Superior temporal gyrus (tissue), 1 donor: Measurements from ENCODE around the gene EFCAB6.
A peak's percentile ranks its signal among the peaks of the same experiment; 100 is the strongest.

Experiments used
- DNase-seq: peaks from one replicate; pipeline ENCODE4 v3.0.0-alpha.2; 2016; ENCODE audit errors: extremely low spot score

Gene EFCAB6

DNA sequence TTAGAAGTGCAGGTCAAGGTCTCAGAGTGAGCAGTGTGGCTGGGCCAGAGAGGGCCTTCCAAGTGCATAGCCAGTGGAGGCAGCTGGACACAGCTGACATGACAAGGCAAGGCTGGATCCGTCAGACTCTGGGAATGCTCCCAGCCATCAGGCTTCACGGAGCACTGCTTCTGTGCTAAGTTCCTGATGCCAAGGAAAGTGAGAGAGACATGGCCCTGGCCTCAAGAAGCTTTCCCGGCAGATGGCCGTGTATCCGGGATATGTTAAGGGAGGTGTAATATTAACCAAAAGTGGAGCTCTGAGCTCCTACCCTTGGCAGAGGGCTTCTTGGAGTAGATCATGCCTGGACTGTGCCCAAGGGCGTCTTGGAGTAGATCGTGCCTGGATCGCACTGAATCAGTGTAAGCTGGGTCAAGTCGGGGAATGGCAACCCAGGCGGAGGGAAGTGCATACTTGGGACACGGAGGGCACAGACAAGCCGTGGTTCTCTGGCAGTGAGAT lies 7.4 kb upstream of the EFCAB6 start:
- no peak for DNase-seq

DNA sequence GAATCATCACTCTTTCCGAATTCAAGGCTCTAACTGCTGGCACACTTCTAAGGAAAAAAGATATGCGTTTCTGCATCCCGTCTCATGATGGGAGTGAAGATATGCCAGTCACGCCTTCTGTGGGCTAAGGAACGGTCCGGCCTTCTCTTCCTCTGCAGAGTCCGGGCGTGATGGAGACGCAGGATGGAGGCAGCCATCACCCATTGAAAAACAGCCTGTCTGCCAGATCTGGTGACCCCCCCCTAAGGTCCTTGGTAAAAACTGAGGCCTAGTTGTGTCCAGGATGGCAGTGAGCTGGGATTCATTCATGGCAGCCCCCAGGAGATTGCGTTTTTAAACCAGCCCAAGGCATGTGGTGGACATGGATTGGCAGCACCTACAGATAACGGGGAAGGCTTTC lies 6.9 kb upstream of the EFCAB6 start:
- no peak for DNase-seq

DNA sequence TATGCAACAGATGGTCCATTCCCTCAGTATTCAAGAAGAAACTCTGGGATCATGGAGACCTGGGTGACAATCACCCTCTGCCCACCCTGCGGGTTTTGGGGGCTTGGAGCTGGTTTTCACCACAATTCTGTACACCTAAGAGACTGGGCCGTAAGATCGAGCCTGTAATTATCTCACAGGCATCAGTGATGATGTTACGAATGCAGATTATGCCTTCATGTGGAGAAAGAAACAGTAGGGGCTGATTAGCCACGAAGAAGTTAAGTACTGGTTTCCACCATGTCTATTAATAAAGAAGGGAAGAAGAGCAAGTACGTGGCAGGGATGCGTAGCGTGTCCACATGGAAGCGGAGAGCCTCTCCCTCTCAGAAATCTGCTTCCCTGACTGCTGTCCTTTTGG lies 5.3 kb upstream of the EFCAB6 start:
- no peak for DNase-seq

DNA sequence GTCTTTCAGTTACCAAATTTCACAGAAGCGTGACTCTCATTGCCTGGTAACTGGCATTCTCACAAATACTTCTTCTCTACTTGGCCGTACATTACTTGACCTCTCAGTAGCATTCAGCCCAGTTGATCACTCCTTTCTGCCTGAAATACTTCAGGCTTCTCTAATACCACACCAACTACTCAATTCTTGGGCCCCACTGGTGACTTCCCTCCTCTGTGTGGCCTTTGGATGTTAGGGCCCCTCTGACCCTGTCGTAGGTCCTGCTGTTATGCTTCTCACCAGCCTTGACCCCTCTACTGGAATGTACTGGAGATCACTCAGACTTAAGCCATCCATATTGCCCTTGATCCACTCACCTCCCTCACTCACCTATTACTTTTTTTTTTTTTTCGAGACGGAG lies 2.2 kb upstream of the EFCAB6 start:
- DNase-seq, result no peak

DNA sequence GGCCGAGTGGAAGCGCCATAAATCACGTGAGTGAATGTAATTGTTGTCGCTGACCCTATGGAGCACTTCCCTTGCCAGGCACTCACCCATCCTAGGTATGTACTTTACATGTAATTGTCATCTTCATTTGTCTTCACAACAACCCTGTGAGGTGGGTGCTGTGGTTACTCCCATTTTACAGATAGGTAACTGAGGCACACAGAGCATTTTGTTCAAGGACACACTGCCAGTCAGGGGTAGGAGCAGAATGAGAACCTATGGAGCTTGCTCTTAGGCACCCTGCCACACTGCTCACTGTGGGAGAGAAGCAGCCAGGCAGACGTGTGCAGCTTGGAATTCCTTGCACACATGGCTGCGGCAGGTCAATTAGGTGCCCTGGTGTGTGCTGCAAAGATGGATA lies 785 bp upstream of the EFCAB6 start:
- DNase-seq, result no peak

DNA sequence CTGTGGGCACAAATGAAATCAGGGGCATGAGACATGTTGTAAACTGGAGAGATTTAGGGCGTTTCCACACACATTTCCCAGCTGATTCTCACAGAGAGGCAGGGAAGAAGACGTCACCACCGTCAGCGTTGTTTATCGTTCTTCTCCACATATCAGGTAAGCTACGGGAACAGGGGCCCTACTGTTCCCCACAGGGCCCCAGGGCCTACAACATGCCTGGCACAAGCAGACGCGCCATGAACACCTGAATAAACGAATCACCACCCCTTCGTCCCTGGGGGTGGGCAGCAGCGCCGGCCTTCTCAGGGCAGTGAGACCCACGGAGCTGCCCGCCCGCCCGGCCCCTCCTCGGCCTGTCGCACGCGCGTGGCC lies 342 bp downstream of the EFCAB6 start:
- peak; percentile 44 for DNase-seq

DNA sequence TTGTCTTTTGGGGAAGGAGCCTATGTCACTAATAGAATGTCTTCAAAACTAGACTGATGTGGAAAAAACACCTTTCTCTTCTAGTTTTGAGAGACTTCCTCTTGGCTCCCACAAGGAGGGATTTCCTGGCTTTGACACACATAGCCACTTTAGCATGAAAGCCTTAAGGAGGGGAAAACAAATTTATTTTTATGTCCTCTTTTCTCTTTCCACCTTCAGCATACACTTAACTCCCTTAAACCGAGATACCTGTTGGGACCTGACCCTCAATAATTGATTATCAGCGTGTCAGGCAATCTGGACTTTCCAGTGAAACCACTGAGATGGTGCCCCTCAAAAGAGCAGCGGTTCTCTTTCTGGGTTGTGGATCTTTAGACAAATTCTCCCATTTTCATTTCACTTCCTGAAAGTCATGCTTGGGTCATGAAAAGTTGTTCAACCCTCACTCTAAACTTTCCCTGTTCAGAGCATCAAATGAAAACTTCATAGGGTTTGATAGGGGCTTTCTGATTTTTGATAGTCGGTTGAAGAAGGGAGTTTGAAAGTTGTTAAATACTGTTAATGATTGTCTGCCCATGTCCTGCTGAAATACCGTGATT lies 9.1 kb downstream of the EFCAB6 start:
- no peak for DNase-seq

DNA sequence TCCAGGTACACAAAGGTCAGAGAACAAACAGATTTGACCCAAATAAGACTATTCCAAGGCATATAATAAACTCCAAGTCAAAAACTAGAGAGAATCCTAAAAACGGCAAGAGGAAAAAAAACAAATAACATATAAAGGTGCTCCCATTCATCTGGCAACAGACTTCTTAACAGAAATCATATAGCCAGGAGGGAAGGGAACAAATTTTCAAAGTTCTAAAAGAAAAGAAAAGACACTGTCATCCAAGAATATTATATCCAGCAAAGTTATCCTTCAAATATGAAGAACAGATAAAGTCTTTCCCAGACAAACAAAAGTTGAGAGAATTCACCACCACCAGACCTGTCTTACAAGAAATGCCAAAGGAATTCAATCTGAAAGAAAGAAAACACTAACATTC lies 11.1 kb downstream of the EFCAB6 start:
- no peak for DNase-seq

DNA sequence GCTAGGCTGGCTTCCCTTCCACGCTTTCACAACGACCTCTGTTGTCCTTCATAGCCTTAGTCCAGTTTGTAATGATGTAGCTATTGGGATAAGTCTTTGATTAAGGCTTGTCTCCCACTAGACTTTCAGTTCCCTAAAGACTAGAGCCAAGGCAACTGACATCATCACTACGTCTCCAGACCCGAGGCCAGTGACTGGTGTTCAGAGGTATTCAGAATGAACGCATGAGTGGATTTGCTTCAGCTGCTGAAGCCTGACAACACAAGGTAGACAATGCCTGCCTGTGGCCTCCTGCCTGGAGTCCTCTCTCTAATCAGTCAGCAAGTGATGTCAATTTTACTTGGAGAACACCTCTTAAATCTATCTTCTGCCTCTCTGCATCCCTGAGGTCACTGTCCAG lies 13.6 kb downstream of the EFCAB6 start:
- no peak for DNase-seq

DNA sequence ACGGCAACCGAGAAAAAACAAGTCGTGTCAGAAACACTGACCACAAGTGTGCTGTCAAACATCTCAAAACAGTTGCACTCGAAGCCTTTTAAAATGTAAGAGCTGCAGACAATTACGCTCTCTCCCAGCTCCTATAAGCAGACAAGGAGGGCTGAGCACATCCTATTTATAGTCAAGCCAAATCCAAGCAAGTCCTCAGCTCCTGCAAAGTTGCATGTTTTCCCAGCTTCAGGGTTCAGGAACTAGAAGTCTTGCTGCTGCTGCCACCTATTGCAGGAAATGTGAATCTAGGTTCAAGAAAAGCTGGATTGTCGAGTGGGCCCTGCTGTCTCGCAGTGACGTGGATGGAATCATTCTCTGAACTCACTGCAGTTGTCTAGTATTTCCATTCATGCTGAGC lies 15.5 kb downstream of the EFCAB6 start:
- DNase-seq, result peak; percentile 79

DNA sequence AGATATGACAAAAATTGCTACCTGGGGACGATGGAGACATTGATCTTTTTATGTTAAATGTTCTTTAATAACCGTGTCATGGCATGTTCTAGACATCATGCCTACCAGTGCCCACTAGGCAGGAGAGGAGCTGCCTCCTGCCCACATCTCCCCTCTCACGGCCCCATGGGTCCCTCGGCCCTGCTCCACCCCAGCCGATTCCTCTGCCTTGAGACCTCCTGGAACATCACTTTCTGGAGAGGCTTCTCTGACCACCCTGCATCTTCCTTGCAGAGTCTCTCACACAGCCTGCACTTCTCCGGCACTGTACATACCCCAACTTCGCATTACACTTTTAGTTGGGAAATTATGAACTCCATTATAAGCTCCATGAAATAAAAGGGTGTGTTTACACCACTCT lies 16.8 kb downstream of the EFCAB6 start:
- no peak for DNase-seq

DNA sequence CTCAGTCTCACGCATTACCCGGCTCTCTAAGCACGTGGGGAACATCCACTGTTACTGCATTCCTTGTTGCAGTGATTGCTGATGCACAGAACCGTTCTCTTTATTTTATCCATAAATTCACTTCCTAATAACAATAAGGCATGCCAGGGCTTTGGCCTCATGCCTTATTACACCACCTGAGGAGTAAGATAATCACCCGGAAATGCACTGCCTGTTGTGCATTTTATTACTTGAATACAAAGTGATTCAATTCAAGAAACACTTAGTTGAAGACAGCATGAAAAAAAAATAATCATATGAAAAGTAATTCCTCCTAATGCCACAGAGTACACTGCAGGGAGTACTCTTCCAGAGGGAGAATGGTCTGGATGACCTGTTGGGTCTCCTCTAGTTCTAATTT lies 19.2 kb downstream of the EFCAB6 start:
- DNase-seq, result no peak

DNA sequence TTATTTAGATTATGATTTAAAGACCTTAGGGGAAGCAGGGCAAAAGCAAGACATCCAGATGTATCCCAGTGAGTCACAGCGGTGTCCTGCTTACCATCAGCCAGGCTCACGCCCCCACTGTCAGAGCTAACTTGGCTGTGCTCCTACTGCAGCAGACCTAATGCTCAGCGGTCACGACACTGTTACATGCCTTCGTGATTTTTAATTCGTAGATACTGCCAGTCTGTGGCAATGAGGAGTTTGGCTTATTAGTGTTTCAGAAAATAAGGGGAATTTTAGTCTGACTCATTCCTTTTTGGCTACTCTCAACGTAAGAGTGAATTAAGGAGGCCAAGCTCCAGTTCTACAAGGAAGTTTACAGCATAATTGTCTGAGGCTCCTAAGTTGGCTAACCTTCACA lies 22.7 kb downstream of the EFCAB6 start:
- DNase-seq, result no peak

DNA sequence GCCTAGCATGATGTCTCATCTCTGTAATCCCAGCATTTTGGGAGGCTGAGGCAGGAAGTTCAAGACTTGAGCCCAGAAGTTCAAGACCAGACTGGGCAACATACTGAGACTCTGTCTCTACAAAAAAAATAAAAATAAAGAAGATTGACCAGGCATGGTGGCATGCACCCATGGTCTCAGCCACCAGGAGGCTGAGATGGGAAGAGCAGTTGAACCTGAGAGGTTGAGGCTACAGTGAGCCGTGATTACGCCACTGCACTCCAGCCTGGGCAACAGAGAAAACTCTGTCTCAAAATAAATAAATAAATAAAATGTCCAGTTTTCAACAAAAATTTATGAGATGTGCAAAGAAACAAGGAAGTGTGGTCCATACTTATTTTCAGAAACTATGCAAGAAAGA lies 28.3 kb downstream of the EFCAB6 start:
- no peak for DNase-seq

DNA sequence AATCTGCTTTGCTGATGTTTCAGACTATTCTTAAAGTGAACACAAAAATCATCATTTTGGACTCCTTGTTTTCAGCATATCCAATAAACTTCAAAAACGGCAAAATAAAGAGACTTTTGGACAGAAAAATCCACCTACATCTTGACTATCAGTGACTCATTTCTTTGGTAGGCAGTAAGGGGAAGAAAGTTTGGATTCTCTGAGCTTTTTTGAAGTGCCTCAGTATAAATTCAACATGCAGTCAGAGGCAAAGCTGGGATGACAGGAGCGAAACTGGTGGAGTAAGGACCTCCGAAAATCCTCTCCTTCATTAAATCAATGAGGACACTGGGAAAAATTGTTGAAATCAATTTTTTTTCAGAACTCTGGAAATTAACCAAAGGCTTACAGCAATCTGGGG lies 29.7 kb downstream of the EFCAB6 start:
- DNase-seq, result peak; percentile 32

DNA sequence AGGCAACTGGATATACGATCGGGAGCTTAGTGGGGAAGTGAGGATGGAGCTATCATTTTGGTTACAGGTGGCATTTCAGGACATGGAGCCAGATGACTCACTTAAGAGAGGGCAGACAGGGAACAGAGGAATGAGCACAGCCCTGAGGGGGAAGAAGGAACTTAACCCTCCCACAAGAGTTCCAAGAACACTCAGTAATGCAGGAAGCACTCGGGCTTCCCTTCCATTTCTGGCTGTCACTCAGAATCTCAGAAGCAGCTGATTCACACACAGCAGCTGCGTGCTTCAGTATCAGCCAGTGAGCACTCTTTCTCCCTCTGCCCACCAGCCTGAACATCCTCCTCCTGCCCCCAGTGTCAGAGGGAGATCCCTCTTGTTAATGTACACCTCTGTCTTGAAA lies 34.8 kb downstream of the EFCAB6 start:
- peak; percentile 56 for DNase-seq

DNA sequence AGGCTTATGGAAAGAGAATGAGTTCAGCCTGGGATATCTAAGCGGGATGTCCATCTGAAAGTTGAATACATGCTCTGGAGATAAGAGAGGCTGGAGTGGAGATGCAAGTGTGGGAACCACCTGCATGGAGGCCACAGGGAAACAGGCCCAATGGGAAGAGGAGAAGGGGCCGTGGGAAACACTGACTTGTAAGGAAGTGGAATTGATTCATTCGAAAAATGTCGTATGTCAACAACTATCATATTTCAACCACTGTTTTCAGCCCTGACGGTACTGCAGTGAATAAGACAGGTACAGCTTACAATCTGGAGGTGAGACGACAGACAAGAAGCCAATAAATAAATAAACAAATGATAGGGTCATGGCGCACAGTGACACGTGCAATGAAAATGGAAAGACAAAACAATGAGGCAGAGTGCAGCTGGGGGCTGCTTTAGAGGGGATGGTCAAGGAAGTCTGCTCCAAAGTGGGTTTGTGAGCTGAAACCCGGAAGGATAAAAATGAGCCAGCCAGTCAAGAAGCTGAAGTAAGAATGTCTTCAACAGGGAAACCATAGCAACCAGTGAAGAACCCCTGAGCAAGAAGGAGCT lies 35.9 kb downstream of the EFCAB6 start:
- DNase-seq, result no peak

DNA sequence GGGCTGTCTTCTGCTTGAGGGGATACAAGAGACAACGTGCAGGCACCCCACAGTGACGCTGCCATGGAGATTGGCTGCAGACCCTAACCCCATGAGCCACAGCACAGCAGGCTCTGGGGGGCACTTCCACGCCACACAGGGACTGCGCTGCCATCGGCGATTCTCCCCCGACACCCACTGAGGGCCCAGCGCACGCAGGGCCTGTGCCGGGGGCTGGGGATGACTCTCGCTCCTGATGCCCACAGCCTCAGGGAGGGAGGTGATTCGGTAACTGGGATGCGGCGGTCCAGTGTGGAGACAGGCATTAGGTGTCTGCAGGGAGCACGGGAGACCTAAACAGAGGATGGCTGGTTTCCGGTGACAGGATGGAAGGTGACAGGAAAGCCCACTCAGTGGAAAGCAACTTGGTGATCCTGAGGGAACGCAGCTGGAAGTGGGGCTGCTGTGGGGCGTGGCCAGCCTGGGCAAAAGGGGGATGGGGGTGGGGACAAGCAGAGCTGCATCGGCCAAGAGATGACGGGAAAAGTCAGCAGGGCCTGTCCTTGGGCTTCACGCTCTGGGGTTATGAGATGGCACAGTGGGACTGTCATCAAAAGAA lies 37.7 kb downstream of the EFCAB6 start:
- no peak for DNase-seq

DNA sequence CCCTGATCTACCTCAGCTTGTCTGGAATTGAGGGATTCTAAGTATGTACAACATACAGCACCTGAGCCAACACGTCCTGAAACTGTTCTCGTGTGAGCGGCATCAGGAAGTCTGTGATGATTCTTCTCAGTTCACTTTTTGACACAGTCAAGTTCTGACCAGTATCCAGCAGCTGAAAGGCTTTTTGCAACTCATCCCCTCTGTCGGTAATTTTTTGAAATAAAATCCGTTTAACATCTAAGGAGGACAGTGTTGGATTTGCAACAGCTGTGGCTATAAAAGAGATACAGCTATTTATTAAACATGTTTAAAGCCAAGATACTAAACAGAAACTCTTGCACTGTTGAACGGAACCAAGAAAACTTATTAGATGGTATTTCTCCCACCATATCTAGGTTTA lies 39.3 kb downstream of the EFCAB6 start:
- no peak for DNase-seq

DNA sequence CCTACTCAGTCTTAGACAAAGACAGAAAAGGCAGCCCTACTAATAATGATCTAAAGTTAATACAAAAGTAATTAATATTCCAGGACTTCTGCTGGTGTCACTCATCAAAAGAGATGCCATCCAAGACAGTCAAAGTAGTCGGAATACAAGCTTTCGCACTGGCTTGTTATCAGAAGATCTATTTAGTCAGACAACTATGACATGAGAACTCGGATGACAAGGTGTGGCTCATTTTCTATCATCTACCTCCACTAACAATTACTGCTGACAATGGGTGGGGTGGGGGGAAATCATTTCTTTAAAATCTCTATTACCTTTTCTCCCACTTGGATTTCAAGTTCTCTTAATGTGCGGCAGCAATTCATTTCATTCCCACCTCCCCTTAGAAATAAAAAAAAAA lies 56.7 kb downstream of the EFCAB6 start:
- no peak for DNase-seq

DNA sequence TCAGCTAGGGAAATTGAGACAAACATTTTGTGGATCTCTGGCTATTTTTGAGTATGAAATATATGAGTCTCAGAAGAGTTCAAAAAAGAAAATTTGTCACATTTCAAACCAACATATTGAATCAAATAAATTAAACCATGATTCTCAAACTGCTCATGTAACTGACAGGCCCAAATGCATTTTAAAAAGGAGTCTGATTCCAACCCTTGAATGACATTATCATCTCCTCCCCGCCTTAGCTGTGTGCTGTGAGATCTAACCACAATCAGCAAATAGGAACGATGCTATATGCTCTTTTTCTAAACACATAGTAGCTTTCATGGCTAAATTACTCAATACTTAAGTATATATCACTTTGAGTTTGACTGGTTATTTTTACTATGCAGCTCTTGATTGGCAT lies 57.1 kb downstream of the EFCAB6 start:
- DNase-seq, result no peak

DNA sequence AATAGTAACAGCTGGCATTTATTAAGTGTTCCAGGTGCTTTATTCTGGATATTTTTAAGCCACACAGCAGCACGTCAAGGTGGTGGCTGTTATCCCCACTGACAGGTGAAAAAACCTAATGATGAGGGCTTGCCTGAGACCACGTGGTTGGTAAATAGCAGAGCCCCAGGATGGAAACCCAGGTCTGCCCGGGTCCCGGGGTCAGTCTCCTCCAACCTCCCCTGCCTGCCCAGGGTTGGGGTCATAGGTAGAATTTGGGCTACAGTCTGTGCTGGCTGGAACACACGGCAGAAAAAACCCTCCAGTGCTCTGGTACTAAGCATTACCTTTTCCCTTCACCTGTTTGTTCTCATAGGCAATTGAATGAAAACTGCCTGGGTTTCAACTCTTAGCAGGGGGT lies 57.9 kb downstream of the EFCAB6 start:
- no peak for DNase-seq

DNA sequence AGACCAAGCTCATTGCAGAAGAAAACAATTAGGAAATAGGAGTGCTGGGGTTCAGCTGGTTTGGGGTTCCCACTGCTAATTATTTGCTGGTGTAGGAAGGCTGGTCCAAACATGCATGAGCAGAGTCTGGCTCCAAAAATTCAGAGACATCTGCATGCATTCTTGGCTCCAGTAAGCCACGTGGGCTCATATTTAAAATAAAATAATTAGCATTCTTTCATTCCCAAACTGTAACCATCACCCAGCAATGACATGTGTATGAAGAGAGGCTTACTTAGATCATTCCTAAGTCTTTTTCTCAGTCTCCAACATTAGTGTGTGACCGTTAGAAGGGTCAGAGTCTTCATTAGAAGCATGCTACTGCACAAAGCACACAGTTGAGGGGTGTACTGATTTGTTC lies 58.4 kb downstream of the EFCAB6 start:
- DNase-seq, result no peak

DNA sequence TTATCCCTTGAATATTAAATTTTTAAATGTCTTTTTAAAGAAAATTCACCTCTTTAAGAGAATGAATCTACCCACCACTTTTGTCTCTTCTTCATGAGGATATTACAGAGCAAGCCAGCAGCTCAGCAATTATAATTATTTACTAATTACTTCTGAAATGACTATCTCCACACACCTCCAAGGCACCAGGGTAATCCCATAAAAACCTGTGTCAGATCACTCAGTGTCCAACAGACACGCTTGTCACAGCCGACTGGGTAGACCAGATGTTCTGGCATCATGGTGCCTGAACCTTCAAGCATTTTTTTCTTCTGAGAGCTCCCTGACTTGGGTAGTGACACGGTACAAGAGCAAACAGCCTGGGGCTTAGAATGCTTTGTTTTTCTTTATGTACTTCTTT lies 61.4 kb downstream of the EFCAB6 start:
- no peak for DNase-seq
